A549 (cell line): ENCODE data around the gene SLC3A2. TPM values are rescaled to one million over a fixed set of nuclear protein-coding genes. Genes with fewer than 3 reads are reported as not detected.

Experiments used
- ATAC-seq, 2 experiments: fragments of 200-7000 bp in 1 of 2; fragments of >200 bp in 1 of 2; cut with Nextera tagmentation in 1 of 2; cut with Tn5 transposase in 1 of 2; 3 replicates each; pipeline versions ENCODE4 v1.8.0 to v1.9.1; 2018 to 2020; ENCODE audit warnings: mild to moderate bottlenecking in 1 of 2, moderate library complexity in 1 of 2
- CTCF ChIA-PET: fragments of 300-600 bp; sonication (Branson Sonifier 250); formaldehyde crosslinking; extraction: SDS; loops from one replicate; lab custom pipeline; 2021; ENCODE audit warnings: antibody characterized with exemption, inconsistent platforms; lab: Yijun Ruan, JAX
- POLR2A ChIA-PET: fragments of 350-600 bp; formaldehyde crosslinking; extraction: SDS; loops from one replicate; lab custom pipeline; 2021; ENCODE audit warnings: antibody characterized with exemption, inconsistent platforms; lab: Yijun Ruan, JAX
- DNase-seq, 2 experiments: peaks; one replicate each; pipeline versions ENCODE4 v3.0.0 to v3.0.0-alpha.2; 2011 to 2016; ENCODE audit warnings: low read depth in 1 of 2, low spot score in 1 of 2
- FAIRE-seq: peaks from 2 replicates; lab custom pipeline; 2011; peaks lifted over from hg19 to GRCh38; lab: Jason Lieb, UNC
- H3K27ac ChIP-seq, 2 experiments: fragments of >200 bp; sonication (Bioruptor Twin); formaldehyde crosslinking; 3 replicates each; pipeline ENCODE4 v1.5.1; 2016 to 2017
- H3K4me1 ChIP-seq: fragments of >200 bp; sonication (Bioruptor Twin); formaldehyde crosslinking; 3 replicates; pipeline ENCODE4 v1.6.1; 2016
- H3K4me2 ChIP-seq: fragments of >200 bp; sonication (Bioruptor Twin); formaldehyde crosslinking; 3 replicates; pipeline ENCODE4 v1.6.1; 2016
- H3K4me3 ChIP-seq: fragments of >200 bp; sonication (Bioruptor Twin); formaldehyde crosslinking; 3 replicates; pipeline ENCODE4 v1.5.1; 2016
- H3K9me3 ChIP-seq: fragments of >200 bp; sonication (Bioruptor Twin); formaldehyde crosslinking; 3 replicates; pipeline ENCODE4 v1.6.1; 2016
- CBX2 ChIP-seq: fragments of 200-600 bp; sonication (generic); IDR thresholded peaks from 2 replicates; pipeline ENCODE4 v1.6.1; 2016; ENCODE audit warnings: low read depth, mild to moderate bottlenecking, borderline replicate concordance
- CHD4 ChIP-seq: fragments of 200-600 bp; sonication (generic); IDR thresholded peaks from 2 replicates; pipeline ENCODE4 v1.6.1; 2016; ENCODE audit warnings: antibody characterized with exemption, mild to moderate bottlenecking, borderline replicate concordance
- EHF ChIP-seq: fragments of 250-450 bp; sonication (Bioruptor Pico); IDR thresholded peaks from 2 replicates; pipeline ENCODE4 v1.5.0; 2020; ENCODE audit warnings: mild to moderate bottlenecking
- FOSB ChIP-seq: fragments of 250-450 bp; sonication (Bioruptor Pico); IDR thresholded peaks from 2 replicates; pipeline ENCODE4 v1.5.0; 2020; ENCODE audit warnings: mild to moderate bottlenecking, moderate library complexity
- FOSL2 ChIP-seq, 2 experiments: fragments of 450-650 bp in 1 of 2; fragments of >200 bp in 1 of 2; sonication (Bioruptor Twin) in 1 of 2; formaldehyde crosslinking; IDR thresholded peaks; 2 replicates each; pipeline versions ENCODE4 v1.5.0 to v1.6.1; 2016 to 2020; ENCODE audit warnings: mild to moderate bottlenecking in 1 of 2, moderate library complexity in 1 of 2
- GATA3 ChIP-seq: IDR thresholded peaks from 2 replicates; pipeline ENCODE4 v1.6.1; 2012; ENCODE audit warnings: borderline replicate concordance
- HDAC2 ChIP-seq: fragments of 200-600 bp; sonication (generic); IDR thresholded peaks from 2 replicates; pipeline ENCODE4 v1.6.1; 2016
- HOXA7 ChIP-seq: fragments of 250-450 bp; sonication (Bioruptor Pico); IDR thresholded peaks from 2 replicates; pipeline ENCODE4 v1.5.0; 2020; ENCODE audit warnings: mild to moderate bottlenecking, moderate library complexity
- KDM5A ChIP-seq: fragments of 200-600 bp; sonication (generic); IDR thresholded peaks from 2 replicates; pipeline ENCODE4 v1.6.1; 2016; ENCODE audit warnings: antibody characterized with exemption, mild to moderate bottlenecking
- MAZ ChIP-seq: fragments of 150-350 bp; IDR thresholded peaks from 2 replicates; pipeline ENCODE4 v1.6.1; 2014; ENCODE audit warnings: antibody characterized with exemption, low read depth, low read length, borderline replicate concordance
- NPAS2 ChIP-seq: fragments of 250-450 bp; sonication (Bioruptor Pico); IDR thresholded peaks from 2 replicates; pipeline ENCODE4 v1.8.0; 2022; ENCODE audit warnings: mild to moderate bottlenecking, moderate library complexity, borderline replicate concordance
- NR3C1 ChIP-seq: fragments of >200 bp; sonication (Bioruptor Twin); formaldehyde crosslinking; IDR thresholded peaks from 3 replicates; pipeline ENCODE4 v1.6.1; 2017
- POLR2AphosphoS2 ChIP-seq: conservative IDR thresholded peaks from 2 replicates; pipeline ENCODE4 v1.6.1; 2012; ENCODE audit warnings: low read length, improper control_type of control experiment, inconsistent platforms
- RAD21 ChIP-seq, 2 experiments: fragments of >200 bp in 1 of 2; sonication (Bioruptor Twin) in 1 of 2; formaldehyde crosslinking in 1 of 2; IDR thresholded peaks in 1 of 2; conservative IDR thresholded peaks in 1 of 2; 2 replicates in 1 of 2; 3 replicates in 1 of 2; pipeline ENCODE4 v1.6.1; 2012 to 2018; ENCODE audit warnings: inconsistent platforms in 1 of 2
- RCOR1 ChIP-seq: fragments of 150-350 bp; IDR thresholded peaks from 2 replicates; pipeline ENCODE4 v1.6.1; 2014; ENCODE audit warnings: antibody characterized with exemption, low read length, low read depth
- RNF2 ChIP-seq: fragments of 200-600 bp; sonication (generic); IDR thresholded peaks from 2 replicates; pipeline ENCODE4 v1.6.1; 2016; ENCODE audit warnings: low read depth, mild to moderate bottlenecking, antibody characterized with exemption, moderate library complexity, borderline replicate concordance
- TFCP2L1 ChIP-seq: fragments of 250-450 bp; sonication (Bioruptor Pico); IDR thresholded peaks from 2 replicates; pipeline ENCODE4 v1.5.0; 2021; ENCODE audit warnings: mild to moderate bottlenecking
- ZC3H11A ChIP-seq: fragments of 450-650 bp; IDR thresholded peaks from 2 replicates; pipeline ENCODE4 v1.6.1; 2014; ENCODE audit warnings: antibody characterized with exemption, mild to moderate bottlenecking
- ZNF302 ChIP-seq: fragments of 250-450 bp; sonication (Bioruptor Pico); IDR thresholded peaks from 2 replicates; pipeline ENCODE4 v1.9.0; 2021; ENCODE audit warnings: inconsistent platforms, mild to moderate bottlenecking, moderate library complexity
- WGBS: methylation state at CpG from one replicate; pipeline ENCODE4 v1.1.6; 2017; ENCODE audit errors: missing lambda C conversion rate; 5-methylcytosine and 5-hydroxymethylcytosine counted together
- polyA plus RNA-seq, 4 experiments: library from polyadenylated mRNA; depleted of rRNA in 3 of 4; stranded (reverse); fragments of >200 nt; fragmentation: RNase III in 1 of 4; extraction: RNeasy Plus Mini Kit Qiagen cat#74134 plus additional on column Dnase treatment in 1 of 4; gene quantifications; 2 replicates in 3 of 4; 3 replicates in 1 of 4; pipeline ENCODE4 v1.2.3, GENCODE V29; 2011 to 2017
- TF ChIP-seq, protein P1 (sequence below): IDR thresholded peaks from 2 replicates; pipeline ENCODE4 v1.6.1; 2012
- TF ChIP-seq, protein P2 (sequence below): fragments of 250-450 bp; sonication (Bioruptor Pico); IDR thresholded peaks from 2 replicates; pipeline ENCODE4 v1.5.0; 2021; ENCODE audit warnings: mild to moderate bottlenecking, moderate library complexity, borderline replicate concordance
- TF ChIP-seq, protein P3 (sequence below): fragments of 450-650 bp; IDR thresholded peaks from 2 replicates; pipeline ENCODE4 v1.6.1; 2014; ENCODE audit warnings: antibody characterized with exemption
- TF ChIP-seq, protein P4 (sequence below): IDR thresholded peaks from 2 replicates; pipeline ENCODE4 v1.6.1; 2012; ENCODE audit warnings: low read depth, borderline replicate concordance
- TF ChIP-seq, protein P5 (sequence below): fragments of >200 bp; sonication (Bioruptor Twin); formaldehyde crosslinking; IDR thresholded peaks from 2 replicates; pipeline ENCODE4 v1.6.1; 2016

Gene SLC3A2
- polyA plus RNA-seq, 2 of the 4 experiments (the other 2 are of a cell fraction), result 1,007 to 1,064 TPM

DNA sequence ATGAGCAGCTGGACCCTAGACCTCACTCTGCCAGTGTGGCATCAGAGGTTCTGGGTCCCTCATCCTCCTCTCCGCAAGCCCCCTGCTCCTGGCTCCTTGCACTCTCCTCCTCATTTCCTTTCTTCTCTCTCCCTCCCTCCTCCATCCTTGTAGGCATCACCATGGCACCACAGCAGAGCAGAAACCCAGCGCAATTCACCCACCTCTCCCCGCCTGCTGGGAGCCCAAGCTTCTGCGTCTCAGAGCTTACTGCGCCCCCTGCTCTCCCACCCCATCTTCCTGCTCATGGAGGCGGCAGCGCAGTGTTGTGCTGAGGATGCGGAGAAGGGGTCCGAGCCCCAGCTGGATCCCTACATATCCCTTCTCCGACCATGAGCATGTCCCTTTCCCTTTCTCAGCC is 38.8 kb downstream of the SLC3A2 start:
- no peak overlapping the region for H3K27ac ChIP-seq
- FAIRE-seq (no peak), ATAC-seq (no peak), DNase-seq (no peak)
- H3K4me3 ChIP-seq, result no peak overlapping the region
- TF ChIP-seq GATA3 (no peak), RAD21 (conservative IDR thresholded peaks at IDR 0.05 in 1 of 2, IDR thresholded peaks at IDR 0.05 in 1 of 2) (no peak), HDAC2 (no peak)
- peaks cover 4% of the 10 kb centered on the region; the same call in 1 of the 3 replicates for H3K9me3 ChIP-seq
- ChIA-PET POLR2A (no interaction called here), CTCF (interaction anchor here (1.8 to 21.0 kb wide), 3 partner anchors 13 to 116 kb away, joined by 7 to 461 read pairs (median 174); no protein-coding TSS in a partner anchor)
- no peak overlapping the region for H3K4me2 ChIP-seq
- peaks cover 26% of the 10 kb centered on the region for H3K4me1 ChIP-seq
- 86% methylated on average over 10 of the region's 10 CpGs for WGBS

DNA sequence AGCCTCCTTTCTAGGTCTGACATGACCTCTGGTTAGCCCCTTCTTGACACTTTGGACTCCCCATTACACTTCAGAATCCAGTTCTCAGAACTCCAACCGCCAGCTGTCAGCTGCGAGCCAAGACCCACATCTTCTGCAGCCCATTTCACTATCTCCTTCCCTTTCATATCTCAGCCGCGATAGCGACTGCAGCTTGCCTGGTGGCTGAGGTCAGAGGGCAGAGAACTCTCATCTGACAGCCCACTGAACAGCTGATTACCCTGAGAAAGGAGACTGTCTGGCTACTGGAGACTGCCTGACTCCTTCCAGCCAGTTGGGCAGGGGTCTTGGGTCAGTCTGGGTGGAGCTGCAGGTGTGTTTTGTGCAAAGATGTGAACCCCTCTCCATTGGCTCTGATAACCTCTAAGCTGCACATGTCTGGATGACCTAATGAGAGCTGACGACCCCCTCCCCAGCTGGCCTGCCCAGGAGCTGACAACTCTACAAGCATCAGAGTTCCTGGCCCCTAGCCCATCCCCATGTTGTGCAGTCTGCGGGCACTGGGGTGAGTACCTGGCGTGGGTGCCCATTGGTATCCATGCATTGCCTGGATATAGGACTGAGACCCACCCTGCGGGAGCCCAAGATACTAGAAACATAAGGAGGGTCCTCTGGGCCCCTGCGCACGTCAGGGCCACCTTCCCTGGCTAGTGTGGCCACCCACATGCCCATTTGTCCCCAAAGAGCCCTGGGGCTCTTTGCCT is 39.4 kb downstream of the SLC3A2 start:
- no peak overlapping the region for H3K4me3 ChIP-seq
- H3K4me2 ChIP-seq, result no peak overlapping the region
- peaks cover 4% of the 10 kb centered on the region; the same call in 1 of the 3 replicates for H3K9me3 ChIP-seq
- DNase-seq (no peak), ATAC-seq (no peak), FAIRE-seq (no peak)
- no peak for TF ChIP-seq CBX2
- TF ChIP-seq, protein P1, sequence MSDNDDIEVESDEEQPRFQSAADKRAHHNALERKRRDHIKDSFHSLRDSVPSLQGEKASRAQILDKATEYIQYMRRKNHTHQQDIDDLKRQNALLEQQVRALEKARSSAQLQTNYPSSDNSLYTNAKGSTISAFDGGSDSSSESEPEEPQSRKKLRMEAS, result no peak
- no peak for TF ChIP-seq KDM5A
- TF ChIP-seq NR3C1, result no peak
- TF ChIP-seq HOXA7 (CRISPR knock-in tag), result no peak
- no peak for TF ChIP-seq EHF (CRISPR knock-in tag)
- TF ChIP-seq NPAS2 (CRISPR knock-in tag), result no peak
- no peak for TF ChIP-seq RNF2
- no peak for TF ChIP-seq POLR2AphosphoS2
- TF ChIP-seq FOSB (CRISPR knock-in tag), result no peak
- TF ChIP-seq, protein P2, sequence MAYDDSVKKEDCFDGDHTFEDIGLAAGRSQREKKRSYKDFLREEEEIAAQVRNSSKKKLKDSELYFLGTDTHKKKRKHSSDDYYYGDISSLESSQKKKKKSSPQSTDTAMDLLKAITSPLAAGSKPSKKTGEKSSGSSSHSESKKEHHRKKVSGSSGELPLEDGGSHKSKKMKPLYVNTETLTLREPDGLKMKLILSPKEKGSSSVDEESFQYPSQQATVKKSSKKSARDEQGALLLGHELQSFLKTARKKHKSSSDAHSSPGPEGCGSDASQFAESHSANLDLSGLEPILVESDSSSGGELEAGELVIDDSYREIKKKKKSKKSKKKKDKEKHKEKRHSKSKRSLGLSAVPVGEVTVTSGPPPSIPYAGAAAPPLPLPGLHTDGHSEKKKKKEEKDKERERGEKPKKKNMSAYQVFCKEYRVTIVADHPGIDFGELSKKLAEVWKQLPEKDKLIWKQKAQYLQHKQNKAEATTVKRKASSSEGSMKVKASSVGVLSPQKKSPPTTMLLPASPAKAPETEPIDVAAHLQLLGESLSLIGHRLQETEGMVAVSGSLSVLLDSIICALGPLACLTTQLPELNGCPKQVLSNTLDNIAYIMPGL (CRISPR knock-in tag), result no peak
- WGBS, result 75% methylated on average over 11 of the region's 11 CpGs
- H3K27ac ChIP-seq, result no peak overlapping the region
- POLR2A ChIA-PET, result no interaction called here
- CTCF ChIA-PET, result interaction anchor here (1.3 to 21.0 kb wide), 4 partner anchors 13 to 115 kb away, joined by 5 to 461 read pairs (median 90); no protein-coding TSS in a partner anchor
- H3K4me1 ChIP-seq, result peaks cover 26% of the 10 kb centered on the region

DNA sequence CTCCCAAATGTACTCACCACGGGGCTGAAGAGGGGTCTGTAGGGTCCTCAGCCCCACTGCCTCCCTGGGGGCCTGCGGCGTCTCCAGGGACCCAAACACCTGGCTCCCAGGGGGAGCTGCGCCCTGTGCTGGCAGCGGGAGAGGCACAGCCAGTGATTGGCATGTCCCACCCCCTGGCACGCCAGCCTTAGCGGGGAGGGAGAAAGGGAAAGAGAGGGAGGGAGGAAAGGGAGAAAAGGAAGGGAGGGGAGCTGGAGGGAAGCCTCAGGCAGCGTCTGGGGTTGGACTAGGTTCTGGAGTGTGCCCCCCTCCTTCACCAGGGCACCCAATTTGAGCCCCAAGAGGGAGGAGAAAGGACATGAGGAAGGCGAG is 40.5 kb downstream of the SLC3A2 start, which contains the start of gene CHRM1:
Gene CHRM1, minus strand, starts transcription at position 163 of the 372 bp plus-strand sequence. CDS start 10,263 bp downstream, outside the sequence.
- Histone ChIP-seq H3K4me2 (peak within 1 kb of the TSS; percentile 78), H3K9me3 (peaks cover 4% of the 10 kb centered on the region; the same call in 1 of the 3 replicates), H3K4me3 (peak within 1 kb of the TSS; percentile 16; the same call in 1 of the 3 replicates), H3K4me1 (peaks cover 26% of the 10 kb centered on the region), H3K27ac (peak within 1 kb of the TSS in 1 of 2 experiments; percentile 18; a peak in 2 of 6 replicates)
- DNase-seq (no peak), FAIRE-seq (no peak), ATAC-seq (peak; percentile 15 to 22; a peak in 4 of 6 replicates)
- WGBS, result 23% methylated on average over 8 of the region's 9 CpGs
- TF ChIP-seq, protein P3, sequence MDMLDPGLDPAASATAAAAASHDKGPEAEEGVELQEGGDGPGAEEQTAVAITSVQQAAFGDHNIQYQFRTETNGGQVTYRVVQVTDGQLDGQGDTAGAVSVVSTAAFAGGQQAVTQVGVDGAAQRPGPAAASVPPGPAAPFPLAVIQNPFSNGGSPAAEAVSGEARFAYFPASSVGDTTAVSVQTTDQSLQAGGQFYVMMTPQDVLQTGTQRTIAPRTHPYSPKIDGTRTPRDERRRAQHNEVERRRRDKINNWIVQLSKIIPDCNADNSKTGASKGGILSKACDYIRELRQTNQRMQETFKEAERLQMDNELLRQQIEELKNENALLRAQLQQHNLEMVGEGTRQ, result no peak
- TF ChIP-seq ZNF302 (CRISPR knock-in tag), result no peak
- TF ChIP-seq, protein P4, sequence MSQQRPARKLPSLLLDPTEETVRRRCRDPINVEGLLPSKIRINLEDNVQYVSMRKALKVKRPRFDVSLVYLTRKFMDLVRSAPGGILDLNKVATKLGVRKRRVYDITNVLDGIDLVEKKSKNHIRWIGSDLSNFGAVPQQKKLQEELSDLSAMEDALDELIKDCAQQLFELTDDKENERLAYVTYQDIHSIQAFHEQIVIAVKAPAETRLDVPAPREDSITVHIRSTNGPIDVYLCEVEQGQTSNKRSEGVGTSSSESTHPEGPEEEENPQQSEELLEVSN, result no peak
- no peak for TF ChIP-seq ZC3H11A
- TF ChIP-seq MAZ, result no peak
- no peak for TF ChIP-seq RNF2
- TF ChIP-seq HDAC2, result no peak
- no peak for TF ChIP-seq NR3C1
- TF ChIP-seq CHD4, result no peak
- TF ChIP-seq, protein P2 (CRISPR knock-in tag), result no peak
- no peak for TF ChIP-seq RCOR1
- TF ChIP-seq, protein P5, sequence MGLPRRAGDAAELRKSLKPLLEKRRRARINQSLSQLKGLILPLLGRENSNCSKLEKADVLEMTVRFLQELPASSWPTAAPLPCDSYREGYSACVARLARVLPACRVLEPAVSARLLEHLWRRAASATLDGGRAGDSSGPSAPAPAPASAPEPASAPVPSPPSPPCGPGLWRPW, result no peak
- no peak for TF ChIP-seq EHF (CRISPR knock-in tag)
- TF ChIP-seq FOSL2 (IDR thresholded peaks at IDR 0.05), result no peak
- TF ChIP-seq FOSL2 (CRISPR knock-in tag; IDR thresholded peaks at IDR 0.05), result no peak
- no peak for TF ChIP-seq TFCP2L1
- no peak for TF ChIP-seq POLR2AphosphoS2
- no peak for TF ChIP-seq NPAS2 (CRISPR knock-in tag)
- POLR2A ChIA-PET, result no interaction called here
- CTCF ChIA-PET, result interaction anchor here (1.2 to 12.3 kb wide), 4 partner anchors 14 to 557 kb away, joined by 3 to 174 read pairs (median 4); no protein-coding TSS in a partner anchor
